GM12874 (cell line): ENCODE measurements around the gene PDLIM7.

Source experiments
- CTCF ChIP-seq: IDR thresholded peaks from 2 replicates; pipeline ENCODE4 v1.5.1; 2011; ENCODE audit warnings: low read depth, mild to moderate bottlenecking, control low read depth, low read length, moderate library complexity; ENCODE audit not compliant: insufficient read depth

PDLIM7 gene

DNA sequence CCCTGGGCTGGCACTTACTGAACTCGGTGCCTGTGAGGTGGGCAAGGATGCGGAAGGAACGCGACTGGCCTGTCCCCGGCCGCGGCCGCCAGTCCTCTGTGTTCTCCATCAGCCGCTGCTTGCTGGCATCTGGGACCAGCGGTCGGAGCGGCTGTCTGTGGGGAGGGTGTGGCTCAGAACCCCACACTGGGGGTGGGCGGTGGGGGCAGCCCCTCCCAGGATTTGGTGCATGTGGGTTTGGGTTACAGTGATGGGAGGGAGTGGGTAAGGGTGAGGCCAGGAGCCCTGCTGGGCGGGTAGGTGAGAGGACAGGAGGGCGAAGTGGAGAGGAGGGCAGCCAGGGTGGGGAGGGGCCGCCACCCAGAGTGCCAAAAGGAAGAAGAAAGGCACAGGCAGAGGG is 6.4 kb downstream of the PDLIM7 start:
- no peak for TF ChIP-seq CTCF

DNA sequence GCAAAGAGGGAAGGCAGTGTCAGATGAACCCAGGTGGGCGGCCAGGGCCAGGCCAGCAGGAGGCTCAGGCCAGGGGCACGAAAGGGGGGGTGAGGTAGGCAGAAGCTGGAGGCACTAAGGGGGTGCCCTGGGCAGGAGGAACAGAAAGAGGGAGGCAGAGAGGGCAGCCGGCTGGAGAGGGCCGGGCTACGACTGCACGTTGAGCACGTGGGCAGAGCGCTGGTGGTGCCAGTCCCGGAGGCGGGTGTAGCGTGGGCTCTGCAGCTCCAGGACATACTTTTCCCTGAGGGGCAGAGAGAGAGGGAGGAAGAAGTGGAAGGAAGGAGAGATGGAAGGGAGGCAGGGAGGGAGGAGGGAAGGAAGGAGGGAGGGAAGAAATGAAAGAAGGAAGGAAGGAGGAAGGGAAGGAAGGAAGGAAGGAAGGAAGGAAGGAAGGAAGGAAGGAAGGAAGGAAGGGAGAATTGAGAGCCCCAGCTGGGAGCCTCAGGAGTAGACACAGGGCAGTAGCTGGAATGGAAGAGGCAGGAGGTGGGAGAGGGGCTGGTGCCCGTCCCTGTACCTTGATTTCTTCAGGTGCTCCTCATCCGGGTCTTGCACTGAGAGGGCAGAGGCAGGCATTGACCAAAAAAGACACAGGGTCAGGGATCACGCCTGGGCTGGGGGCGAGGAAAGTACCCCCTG is 7.0 kb downstream of the PDLIM7 start:
- TF ChIP-seq CTCF, result no peak

- no peak for TF ChIP-seq CTCF
These were observed 8.2 kb downstream of the PDLIM7 start for GRCh38 chr5:177489119-177489716.

DNA sequence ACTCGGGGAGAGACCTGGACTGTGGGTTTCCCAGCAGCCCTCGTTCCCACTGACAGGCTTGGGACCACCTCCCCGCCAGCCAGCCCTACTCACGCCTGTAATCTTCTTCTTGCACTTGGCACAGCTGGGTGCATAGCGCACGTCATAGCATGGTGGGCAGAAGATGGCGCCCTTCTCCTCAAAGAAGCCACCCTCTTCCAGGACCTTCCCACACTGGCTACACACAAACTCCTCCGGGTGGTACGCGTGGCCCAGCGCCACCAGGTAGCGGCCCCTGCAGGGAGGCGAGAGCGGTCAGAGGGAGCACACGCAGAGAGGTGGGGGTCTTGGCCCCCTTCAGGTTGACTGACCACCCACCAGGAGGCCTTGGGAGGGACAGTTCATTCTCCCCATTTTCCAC is 9.4 kb downstream of the PDLIM7 start:
- no peak for TF ChIP-seq CTCF

DNA sequence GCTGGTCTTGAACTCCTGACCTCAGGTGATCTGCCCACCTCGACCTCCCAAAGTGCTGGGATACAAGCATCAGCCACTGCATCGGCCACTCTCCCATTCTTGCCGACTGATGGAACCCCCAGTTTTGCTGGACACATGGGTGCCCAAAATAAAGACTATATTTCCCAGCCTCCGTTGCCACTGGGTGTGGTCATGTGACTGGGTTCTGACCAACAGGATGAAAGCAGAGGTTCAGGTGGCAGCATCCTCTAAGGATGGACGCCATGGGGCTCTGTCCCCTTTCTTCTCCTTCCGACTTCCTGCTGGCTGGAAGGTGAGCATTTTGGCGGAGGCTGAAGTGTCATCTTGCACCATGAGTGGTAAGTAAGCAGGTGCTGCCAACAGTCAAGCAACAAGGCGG is 10.3 kb downstream of the PDLIM7 start:
- TF ChIP-seq CTCF, result no peak

DNA sequence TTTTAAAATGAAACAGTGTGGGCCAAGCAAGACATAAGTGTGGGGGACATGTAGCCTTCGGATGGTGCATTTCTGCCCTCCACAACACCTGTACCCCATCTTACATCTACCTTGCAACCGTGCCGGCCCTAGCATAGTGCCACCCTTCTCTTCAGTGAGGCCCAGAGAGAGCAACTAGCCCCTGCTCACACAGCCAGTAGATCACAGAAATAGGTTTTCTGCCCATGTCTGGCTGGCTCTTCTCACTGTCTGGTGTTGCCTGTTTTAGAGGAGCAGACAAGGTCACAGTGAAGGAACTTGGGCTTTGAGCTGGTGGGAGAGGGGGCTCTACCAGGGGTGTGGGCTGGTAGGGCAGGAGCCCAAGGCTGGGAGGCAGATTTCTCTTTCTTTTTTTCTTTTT is 11.1 kb downstream of the PDLIM7 start:
- TF ChIP-seq CTCF, result no peak

DNA sequence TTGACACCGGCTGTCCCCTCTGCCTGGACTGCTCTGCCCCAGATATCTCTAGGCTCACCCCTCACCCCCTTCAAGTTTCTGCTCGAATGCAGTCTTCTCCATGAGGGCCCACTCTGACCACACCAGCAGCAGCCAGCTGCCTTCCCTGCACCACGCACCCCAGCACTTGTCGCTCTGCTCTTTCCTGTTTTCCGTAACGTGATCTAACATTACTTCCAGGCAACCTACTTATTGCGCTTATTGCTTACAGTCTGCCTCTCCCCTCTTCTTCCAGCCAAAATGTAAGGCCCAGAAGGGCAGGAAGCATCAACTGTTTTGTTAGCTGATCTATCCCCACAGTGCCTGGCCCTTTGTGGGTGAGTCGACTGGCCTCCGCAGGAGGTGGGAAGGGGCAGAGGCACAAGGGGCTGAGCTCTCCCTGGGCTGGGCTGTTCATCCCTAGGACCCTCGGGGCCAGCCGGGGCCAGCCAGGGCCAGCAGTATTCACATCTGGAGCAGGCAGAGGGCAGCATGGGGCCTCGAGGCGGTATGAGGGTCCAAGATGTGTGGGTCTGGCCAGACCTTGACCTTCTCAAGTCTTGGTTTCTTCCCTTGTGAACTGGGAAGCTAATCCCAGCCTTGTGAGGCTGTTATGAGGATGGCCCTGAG is 12.4 kb downstream of the PDLIM7 start:
- no peak for TF ChIP-seq CTCF
